ENCODE data around the gene COL5A3.

GRCh38 chr19:10013316-10013715, 3.0 kb upstream of the COL5A3 start, which contains the start of gene RDH8:
- TF ChIP-seq POLR2A (IDR thresholded peaks at IDR 0.05) (no peak), CTCF (IDR thresholded peaks at IDR 0.05) (no peak)

Data from Peyer's patch (tissue), 4 donors.